Stimulated activated CD4-positive, alpha-beta T cell treated with anti-CD3 and anti-CD28 coated beads, TNF-alpha, amount 100 ng/mL, for 4 hours (primary cell): Measurements from ENCODE around the gene DSC3.
"Not testable (repeated sequence)": the region's sequence is repeated elsewhere in the genome, so short reads cannot be mapped to it uniquely, and the experiment has no call there.

Experiments used
- DNase-seq, 3 experiments: peaks; one replicate each; pipeline ENCODE4 v3.0.0-alpha.2; 2020; ENCODE audit warnings: low read depth in 3 of 3

The DSC3 gene

GRCh38 chr18:31041271-31042083, 1.1 kb downstream of the DSC3 start:
- no peak for DNase-seq

GRCh38 chr18:31040686-31041270, 1.8 kb downstream of the DSC3 start:
- DNase-seq: no peak

DNA sequence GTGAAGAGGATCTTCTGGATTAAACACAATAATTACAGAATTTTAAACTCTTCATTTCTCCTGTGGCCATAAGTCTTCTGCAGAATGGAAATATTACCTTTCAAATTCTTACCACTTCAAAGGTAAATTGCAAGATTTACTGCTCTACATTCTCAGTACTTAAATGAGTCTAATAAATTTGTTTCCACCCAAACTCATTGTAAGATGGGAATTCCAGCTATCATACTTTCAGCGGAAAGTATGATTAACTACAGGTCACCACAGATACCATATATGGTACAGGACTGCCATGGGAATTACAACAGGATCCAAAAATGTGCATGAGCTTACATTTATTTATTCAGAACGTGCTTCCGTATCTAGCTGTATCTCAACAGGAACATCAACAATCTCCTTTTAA, 3.1 kb downstream of the DSC3 start:
- DNase-seq: no peak

- DNase-seq: not testable (repeated sequence)
Observed at GRCh38 chr18:31037686-31038085, 4.9 kb downstream of the DSC3 start.

GRCh38 chr18:31034541-31034940, 8.0 kb downstream of the DSC3 start:
- no peak for DNase-seq

DNA sequence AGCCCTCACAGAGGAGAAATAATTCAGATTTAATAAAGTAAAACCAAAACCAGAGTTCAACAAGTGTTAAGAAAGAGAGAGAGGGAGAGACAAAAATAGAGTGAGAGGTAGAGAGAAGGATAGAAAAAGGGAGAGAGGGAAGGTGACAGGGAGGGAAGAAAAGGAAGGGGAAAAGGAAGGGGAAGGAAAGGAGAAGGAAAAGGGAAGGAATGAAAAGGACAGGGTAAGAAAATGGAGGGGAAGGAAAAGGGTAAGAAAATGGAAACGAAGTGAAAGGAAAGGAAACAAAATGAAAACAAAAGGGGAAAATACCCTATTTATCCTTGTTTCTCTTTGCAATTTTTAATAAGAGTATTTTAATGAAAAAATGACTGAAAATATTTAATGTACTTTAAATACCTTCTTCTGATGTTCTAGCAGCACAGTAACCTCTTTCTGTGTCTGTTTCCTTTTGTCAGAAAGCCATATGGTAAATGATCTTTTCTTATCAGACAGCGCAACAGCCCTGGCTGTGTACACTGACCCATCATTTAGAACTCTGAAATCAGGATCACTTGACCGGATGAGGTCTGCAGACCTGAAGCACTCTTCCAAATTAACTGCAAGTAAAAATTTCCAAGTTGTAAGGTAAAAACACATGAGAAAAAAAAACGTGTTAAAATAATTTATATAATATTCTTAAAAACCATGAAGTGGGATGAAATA, 11.8 kb downstream of the DSC3 start:
- no peak for DNase-seq

DNA sequence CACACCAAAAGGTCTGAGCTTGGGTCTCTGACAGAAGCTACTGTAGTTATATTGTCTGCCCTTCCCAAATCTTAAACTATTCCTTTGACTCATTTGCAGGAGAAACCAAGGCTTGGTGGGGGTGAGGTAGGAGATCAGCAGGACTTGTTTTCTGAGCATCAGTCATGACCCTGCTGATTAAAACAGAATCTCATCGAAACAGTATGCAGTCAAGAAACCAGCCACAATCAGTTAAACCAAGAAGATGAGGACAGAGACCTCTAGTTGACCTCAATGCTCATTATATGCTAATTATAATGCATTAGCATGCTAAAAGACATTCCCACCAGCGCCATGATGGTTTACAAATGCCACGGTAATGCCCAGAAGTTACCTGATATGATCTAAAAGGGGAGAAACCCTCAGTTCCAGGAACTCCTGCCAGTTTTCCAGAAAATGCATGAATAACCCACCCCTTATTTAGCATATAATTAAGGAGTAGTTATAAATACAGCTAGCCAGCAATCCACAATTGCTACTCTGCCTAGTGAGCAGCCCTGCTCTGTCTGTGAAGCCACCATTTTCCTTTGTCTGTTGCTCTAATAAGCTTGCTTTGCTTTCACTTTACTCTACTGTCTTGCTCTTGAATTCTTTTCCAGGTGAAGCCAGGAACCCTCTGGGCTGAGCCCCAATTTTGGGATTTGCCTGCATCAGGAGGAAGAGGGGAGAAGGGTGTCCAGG, 26.7 kb downstream of the DSC3 start:
- no peak for DNase-seq

DNA sequence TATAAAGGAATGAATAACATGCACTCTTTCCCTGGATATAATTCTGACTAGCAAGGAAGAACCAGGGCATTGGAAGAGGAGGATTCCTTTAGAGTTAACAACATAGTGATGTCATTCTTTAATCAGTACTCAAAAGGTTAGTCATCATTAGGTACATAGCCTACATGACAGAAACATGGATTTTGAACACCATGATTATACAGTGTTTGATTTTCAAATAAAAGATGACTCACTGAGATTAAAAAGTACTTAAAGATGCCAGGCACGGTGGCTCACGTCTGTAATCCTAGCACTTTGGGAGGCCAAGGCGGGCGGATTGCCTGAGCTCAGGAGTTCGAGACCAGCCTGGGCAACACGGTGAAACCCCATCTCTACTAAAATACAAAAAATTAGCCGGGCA, 31.1 kb downstream of the DSC3 start:
- not testable (repeated sequence) for DNase-seq

GRCh38 chr18:31010601-31011000, 31.9 kb downstream of the DSC3 start:
- no peak for DNase-seq

GRCh38 chr18:30999887-31000628, 42.5 kb downstream of the DSC3 start:
- DNase-seq: no peak

GRCh38 chr18:30999186-30999585, 43.4 kb downstream of the DSC3 start:
- no peak for DNase-seq

DNA sequence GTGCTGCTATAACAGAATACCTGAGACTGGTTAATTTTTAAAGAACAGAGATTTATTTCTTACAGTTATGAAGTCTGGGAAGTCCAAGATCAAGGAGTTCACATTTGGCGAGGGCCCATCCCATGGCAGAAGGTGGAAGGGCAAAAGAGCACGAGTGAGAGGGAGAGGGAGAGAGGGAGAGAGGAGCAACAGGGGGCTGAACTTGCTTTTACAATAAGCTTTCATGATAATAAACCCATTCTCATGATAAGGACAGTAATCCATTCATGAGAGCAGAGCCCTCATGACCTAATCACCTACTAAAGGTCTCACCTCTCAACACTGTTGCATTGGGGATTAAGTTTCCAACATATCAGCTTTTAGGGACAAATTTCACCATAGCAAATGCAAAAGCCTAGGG, 45.3 kb downstream of the DSC3 start:
- DNase-seq: no peak

DNA sequence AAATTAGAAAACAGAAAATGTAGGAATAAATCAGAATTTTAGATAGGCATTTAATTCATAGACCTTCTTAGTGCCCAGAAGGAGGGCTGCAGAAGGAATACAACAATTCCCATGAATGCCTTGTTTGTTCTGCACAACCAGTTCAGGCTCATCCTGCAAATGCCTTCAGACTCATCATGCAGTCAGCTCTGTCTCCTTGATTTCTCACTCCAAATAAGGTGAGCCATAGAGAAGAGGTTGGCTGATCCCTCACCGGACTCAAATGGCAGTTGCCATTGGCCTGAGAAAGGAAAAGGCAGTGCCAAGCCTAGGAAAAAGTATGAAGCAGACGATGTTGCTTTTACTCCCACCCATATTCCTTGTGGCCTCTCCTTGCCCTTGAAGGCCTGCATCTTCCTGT, 50.3 kb downstream of the DSC3 start:
- no peak for DNase-seq

DNA sequence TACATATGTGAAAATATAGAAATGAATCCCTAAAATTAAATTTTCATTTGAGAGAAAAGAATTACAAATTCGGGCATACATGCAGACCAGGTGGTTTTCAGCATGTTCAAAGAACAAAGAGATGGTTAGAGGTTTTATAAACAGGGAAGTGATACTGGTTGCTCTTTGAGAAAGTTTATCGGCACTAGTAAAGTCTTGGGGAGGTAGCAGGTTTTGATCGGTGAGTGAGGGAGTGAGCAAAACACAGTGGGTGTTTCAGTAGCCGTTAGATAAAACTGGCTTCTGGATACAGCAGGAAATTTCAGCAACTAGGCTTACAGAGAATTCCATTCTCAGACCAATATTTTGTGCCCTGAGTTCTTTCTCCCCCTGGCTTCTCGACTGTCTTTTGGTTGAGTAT, 51.1 kb downstream of the DSC3 start:
- no peak for DNase-seq

- DNase-seq: no peak
Observed at GRCh38 chr18:30989141-30989540, 53.4 kb downstream of the DSC3 start.

- no peak for DNase-seq
Observed at GRCh38 chr18:30988440-30988839, 54.1 kb downstream of the DSC3 start.

DNA sequence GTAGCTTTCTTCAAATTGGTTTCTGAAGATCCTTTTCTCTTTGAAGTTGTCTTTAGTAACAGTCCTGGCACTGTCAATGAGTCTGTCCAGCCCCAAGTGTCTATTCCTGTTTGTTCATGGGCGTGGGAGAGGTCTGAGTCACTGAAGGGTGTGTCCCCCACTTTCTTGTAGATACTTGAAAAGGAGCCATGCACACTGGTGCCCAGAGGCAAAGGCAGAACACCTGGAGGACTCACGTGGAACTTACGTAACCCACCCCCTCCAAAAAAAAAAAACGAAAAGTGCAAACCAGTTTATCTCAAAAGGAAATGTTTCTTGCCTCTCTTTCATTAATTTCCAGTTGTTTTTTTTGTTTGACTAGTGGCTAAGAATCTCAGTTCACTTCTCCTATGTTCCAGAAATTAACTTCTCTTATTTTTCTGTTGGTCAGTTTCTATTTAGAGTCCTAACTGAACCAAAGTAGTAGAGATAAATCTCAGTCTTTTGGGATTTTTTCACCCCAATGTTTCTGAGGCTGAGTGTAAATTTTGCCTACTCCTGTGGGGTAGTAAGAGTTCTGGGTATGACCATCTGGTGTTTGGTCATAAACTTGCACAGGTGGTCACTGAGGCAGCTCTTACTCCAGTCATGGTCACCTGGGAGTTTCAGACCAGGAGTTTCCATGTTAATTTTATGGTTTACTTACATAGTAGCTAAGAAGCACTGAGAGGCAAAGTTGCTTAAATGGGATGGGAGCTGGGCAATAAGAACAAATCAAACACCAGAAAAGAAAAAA, 54.9 kb downstream of the DSC3 start:
- no peak for DNase-seq

DNA sequence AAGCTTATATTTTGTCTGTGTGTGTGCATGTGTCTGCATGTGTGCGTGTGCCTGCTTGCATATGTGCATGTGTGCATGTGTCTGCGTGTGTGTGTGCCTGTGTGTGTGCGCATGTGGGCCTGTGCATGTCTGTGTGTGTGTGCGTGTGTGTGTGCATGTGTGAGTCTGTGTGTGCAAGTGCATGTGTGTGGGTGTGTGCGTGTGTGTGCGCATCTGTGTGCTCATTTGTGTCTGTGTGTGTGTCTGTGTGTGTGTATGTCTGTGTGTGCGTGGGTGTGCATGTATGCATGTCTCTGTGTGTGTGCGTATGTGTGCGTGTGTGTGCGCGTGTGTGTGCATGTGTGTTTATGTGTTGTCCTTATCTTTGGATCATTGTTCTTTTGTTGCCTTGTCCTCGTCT, 56.8 kb downstream of the DSC3 start:
- no peak for DNase-seq

DNA sequence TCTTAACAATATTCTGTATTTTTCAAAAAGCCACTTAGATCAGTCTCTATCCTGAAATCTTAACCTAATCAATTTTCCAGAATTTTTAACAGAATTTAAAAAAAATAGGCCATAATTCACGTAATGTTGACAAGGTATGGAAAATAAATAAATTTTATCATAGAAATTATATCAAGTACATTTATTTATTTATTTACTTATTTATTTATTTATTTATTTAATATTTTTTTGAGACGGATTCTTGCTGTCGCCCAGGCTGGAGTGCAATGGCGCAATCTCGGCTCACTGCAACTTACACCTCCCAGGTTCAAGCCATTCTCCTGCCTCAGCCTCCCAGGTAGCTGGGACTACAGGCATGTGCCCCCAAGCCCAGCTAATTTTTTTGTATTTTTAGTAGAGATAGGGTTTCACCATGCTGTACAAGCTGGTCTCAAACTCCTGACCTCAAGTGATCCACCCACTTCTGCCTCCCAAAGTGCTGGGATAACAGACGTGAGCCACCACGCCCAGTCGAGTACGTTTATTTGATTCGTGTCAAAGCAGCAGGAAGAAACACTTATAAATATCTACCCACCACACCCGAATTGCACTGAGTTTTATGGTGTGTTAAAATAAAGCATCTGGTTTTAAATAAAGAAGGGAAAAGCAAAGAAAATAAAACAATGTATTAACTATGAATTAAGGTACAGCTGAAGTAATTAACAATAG, 60.1 kb downstream of the DSC3 start:
- no peak for DNase-seq

GRCh38 chr18:30978091-30978490, 64.5 kb downstream of the DSC3 start:
- not testable (repeated sequence) for DNase-seq
